Astrocyte of the spinal cord (primary cell): ENCODE data around the gene LIX1.

Experiments used
- DNase-seq: peaks from one replicate; pipeline ENCODE4 v3.0.0; 2011; ENCODE audit warnings: low read depth, low spot score
- H3K4me3 ChIP-seq: 2 replicates; pipeline ENCODE4 v1.5.1; 2011; ENCODE audit warnings: low read depth, mild to moderate bottlenecking, low read length, moderate library complexity
- CTCF ChIP-seq: IDR thresholded peaks from 2 replicates; pipeline ENCODE4 v1.5.1; 2012; ENCODE audit warnings: low read depth, mild to moderate bottlenecking, low read length, inconsistent platforms
- in situ Hi-C: cut with HindIII; loops from 2 replicates; pipeline ENCODE4 v1.10.0; 2017; ENCODE audit warnings: low sequenced_read_pairs

LIX1 gene

GRCh38 chr5:97163790-97164285 lies 21.4 kb upstream of the LIX1 start:
- H3K4me3 ChIP-seq = no peak overlapping the region
- no peak for TF ChIP-seq CTCF
- DNase-seq = no peak
- in situ Hi-C loops = no loop called here

- DNase-seq = peak; percentile 43
- in situ Hi-C loops = no loop called here
Measured at GRCh38 chr5:97163360-97163764, 21.0 kb upstream of the LIX1 start.

GRCh38 chr5:97162045-97162444 lies 19.6 kb upstream of the LIX1 start:
- peak; percentile 83 for DNase-seq
- TF ChIP-seq CTCF = peak; percentile 81
- no peak overlapping the region for H3K4me3 ChIP-seq
- in situ Hi-C loops = no loop called here

More at GRCh38 chr5:97163360-97163764, 21.0 kb upstream of the LIX1 start:
- no peak overlapping the region for H3K4me3 ChIP-seq
- TF ChIP-seq CTCF = peak; percentile 50

GRCh38 chr5:97157689-97158088 lies 15.3 kb upstream of the LIX1 start:
- H3K4me3 ChIP-seq = no peak overlapping the region
- TF ChIP-seq CTCF = no peak
- in situ Hi-C loops = no loop called here
- no peak for DNase-seq

- TF ChIP-seq CTCF = no peak
- H3K4me3 ChIP-seq = no peak overlapping the region
- in situ Hi-C loops = no loop called here
- no peak for DNase-seq
Measured at GRCh38 chr5:97151370-97151769, 9.0 kb upstream of the LIX1 start.

- no peak for TF ChIP-seq CTCF
- H3K4me3 ChIP-seq = no peak overlapping the region
- in situ Hi-C loops = no loop called here
- no peak for DNase-seq
Measured at GRCh38 chr5:97150401-97150800, 8.0 kb upstream of the LIX1 start.

- in situ Hi-C loops = no loop called here
- no peak overlapping the region for H3K4me3 ChIP-seq
- DNase-seq = no peak
- no peak for TF ChIP-seq CTCF
Measured at GRCh38 chr5:97149709-97150108, 7.3 kb upstream of the LIX1 start.
